HCT116 (cell line): ENCODE results near the gene AP2A1. TPM values are rescaled to one million over a fixed set of nuclear protein-coding genes. Genes with fewer than 3 reads are reported as not detected.

Source experiments
- ATAC-seq: fragments of 200-7000 bp; cut with Tn5 transposase; 2 replicates; pipeline ENCODE4 v1.9.1; 2020; ENCODE audit warnings: mild to moderate bottlenecking, moderate library complexity
- BruUV-seq: library from RNA; stranded (reverse); fragments of 400-500 nt; replicated peaks from 2 replicates; lab custom pipeline; 2021; lab: Mats Ljungman, UMichigan
- CTCF ChIA-PET: fragments of 300-600 bp; sonication (Branson Sonifier 250); formaldehyde crosslinking; loops from one replicate; lab custom pipeline; 2021; ENCODE audit warnings: antibody characterized with exemption; lab: Charles Lee
- POLR2A ChIA-PET: fragments of 300-600, 350-600 bp; sonication (Branson Sonifier 250); formaldehyde crosslinking; loops from one replicate; lab custom pipeline; 2021; ENCODE audit warnings: antibody characterized with exemption; lab: Charles Lee
- RAD21 ChIA-PET, 2 experiments: fragments of 300-600 bp; sonication (Branson Sonifier 250); formaldehyde crosslinking; loops; one replicate each; lab custom pipeline; 2023; ENCODE audit warnings: low total read pairs in 2 of 2; ENCODE audit not compliant: uncharacterized antibody in 2 of 2, unreplicated experiment in 2 of 2, low non-redundant PET in 1 of 2; lab: Charles Lee
- DNase-seq: peaks from one replicate; pipeline ENCODE4 v3.0.0-alpha.2; 2010; ENCODE audit warnings: low read depth, low spot score
- H2AFZ ChIP-seq: fragments of 200-600 bp; shearing (Covaris generic), sonication (generic); 2 replicates; pipeline ENCODE4 v1.6.1; 2017; ENCODE audit warnings: low read depth, mixed run types, mixed read lengths, antibody characterized with exemption, low read length; ENCODE audit not compliant: poor library complexity, severe bottlenecking
- H3K27ac ChIP-seq: 2 replicates; pipeline ENCODE4 v1.5.1; 2012; ENCODE audit warnings: low read depth, low read length
- H3K27me3 ChIP-seq: fragments of 200-600 bp; sonication (generic); 2 replicates; pipeline ENCODE4 v1.6.1; 2016; ENCODE audit warnings: mixed run types, low read length, mixed read lengths; ENCODE audit not compliant: insufficient read depth
- H3K36me3 ChIP-seq, 2 experiments: fragments of 200-500 bp in 1 of 2; fragments of 200-600 bp in 1 of 2; sonication (Bioruptor generic) in 1 of 2; sonication (generic) in 1 of 2; 2 replicates each; pipeline versions ENCODE4 v1.5.1 to v1.6.1; 2014 to 2016; ENCODE audit warnings: low read length in 2 of 2, inconsistent platforms in 1 of 2, mixed read lengths in 1 of 2, mixed run types in 1 of 2; ENCODE audit not compliant: insufficient read depth in 2 of 2, control insufficient read depth in 1 of 2
- H3K4me1 ChIP-seq, 2 experiments: fragments of 200-600 bp in 1 of 2; sonication (generic) in 1 of 2; 2 replicates each; pipeline versions ENCODE4 v1.5.1 to v1.6.1; 2012 to 2017; ENCODE audit warnings: low read length in 2 of 2, inconsistent platforms in 1 of 2, mild to moderate bottlenecking in 1 of 2, mixed read lengths in 1 of 2, mixed run types in 1 of 2, moderate library complexity in 1 of 2; ENCODE audit not compliant: insufficient read depth in 2 of 2, control insufficient read depth in 1 of 2
- H3K4me2 ChIP-seq: fragments of 200-600 bp; sonication (generic); 2 replicates; pipeline ENCODE4 v1.6.1; 2017; ENCODE audit warnings: mixed run types, low read length, mixed read lengths
- H3K4me3 ChIP-seq, 2 experiments: fragments of 200-600 bp in 1 of 2; sonication (generic) in 1 of 2; replicated peaks in 1 of 2; 2 replicates each; pipeline ENCODE4 v1.5.1; 2011 to 2016; ENCODE audit warnings: low read length in 2 of 2, control low read depth in 1 of 2, low read depth in 1 of 2, mild to moderate bottlenecking in 1 of 2, mixed read lengths in 1 of 2, mixed run types in 1 of 2
- H3K79me2 ChIP-seq: fragments of 200-600 bp; sonication (generic); 2 replicates; pipeline ENCODE4 v1.6.1; 2017; ENCODE audit warnings: mild to moderate bottlenecking, mixed run types, low read length, moderate library complexity, mixed read lengths; ENCODE audit not compliant: insufficient read depth
- H3K9ac ChIP-seq: fragments of 200-600 bp; sonication (generic); 2 replicates; pipeline ENCODE4 v1.6.1; 2016; ENCODE audit warnings: low read length, mixed read lengths
- H3K9me2 ChIP-seq: fragments of 200-600 bp; sonication (generic), shearing (Covaris generic); 2 replicates; pipeline ENCODE4 v1.6.1; 2017; ENCODE audit warnings: mixed run types, mild to moderate bottlenecking, moderate library complexity; ENCODE audit not compliant: insufficient read depth
- H3K9me3 ChIP-seq, 2 experiments: fragments of 200-500 bp in 1 of 2; fragments of 200-600 bp in 1 of 2; sonication (Bioruptor generic) in 1 of 2; sonication (generic) in 1 of 2; 2 replicates each; pipeline ENCODE4 v1.6.1; 2014 to 2017; ENCODE audit warnings: low read length in 2 of 2, mixed read lengths in 2 of 2, inconsistent platforms in 1 of 2, low read depth in 1 of 2, mild to moderate bottlenecking in 1 of 2, mixed run types in 1 of 2, moderate library complexity in 1 of 2; ENCODE audit not compliant: control insufficient read depth in 1 of 2, insufficient read depth in 1 of 2
- H4K20me1 ChIP-seq: fragments of 200-600 bp; sonication (generic), shearing (Covaris generic); 2 replicates; pipeline ENCODE4 v1.6.1; 2017; ENCODE audit warnings: mixed run types, mild to moderate bottlenecking, moderate library complexity; ENCODE audit not compliant: insufficient read depth
- CEBPB ChIP-seq: IDR thresholded peaks from 2 replicates; pipeline ENCODE4 v1.6.1; 2012; ENCODE audit warnings: low read depth
- CTCF ChIP-seq, 3 experiments: fragments of 200-600 bp in 1 of 3; sonication (generic) in 1 of 3; IDR thresholded peaks in 2 of 3; conservative IDR thresholded peaks in 1 of 3; 2 replicates each; pipeline ENCODE4 v1.5.1; 2012 to 2017; ENCODE audit warnings: low read depth in 2 of 3, low read length in 2 of 3, antibody characterized with exemption in 1 of 3, borderline replicate concordance in 1 of 3, control low read depth in 1 of 3, mild to moderate bottlenecking in 1 of 3, mixed read lengths in 1 of 3, mixed run types in 1 of 3, moderate library complexity in 1 of 3; ENCODE audit not compliant: insufficient read depth in 1 of 3
- EZH2 ChIP-seq: fragments of 200-600 bp; sonication (generic); IDR thresholded peaks from 2 replicates; pipeline ENCODE4 v1.6.1; 2017; ENCODE audit warnings: antibody characterized with exemption, mixed run types
- EZH2phosphoT487 ChIP-seq: fragments of 200-600 bp; IDR thresholded peaks from 2 replicates; pipeline ENCODE4 v1.6.1; 2018; ENCODE audit warnings: antibody characterized with exemption, borderline replicate concordance
- FOSL1 ChIP-seq: IDR thresholded peaks from 2 replicates; pipeline ENCODE4 v1.6.1; 2012; ENCODE audit warnings: low read depth
- JUND ChIP-seq: IDR thresholded peaks from 2 replicates; pipeline ENCODE4 v1.6.1; 2012
- POLR2A ChIP-seq: IDR thresholded peaks from 2 replicates; pipeline ENCODE4 v1.7.0; 2011; ENCODE audit warnings: borderline replicate concordance; ENCODE audit not compliant: insufficient read depth, insufficient read length; ENCODE audit errors: extremely low read depth
- RAD21 ChIP-seq: IDR thresholded peaks from 2 replicates; pipeline ENCODE4 v1.6.1; 2012; ENCODE audit warnings: low read depth, mild to moderate bottlenecking
- SIN3A ChIP-seq: IDR thresholded peaks from 2 replicates; pipeline ENCODE4 v1.6.1; 2012; ENCODE audit warnings: low read depth
- SP1 ChIP-seq: IDR thresholded peaks from 2 replicates; pipeline ENCODE4 v1.6.1; 2012; ENCODE audit warnings: low read depth
- TCF7L2 ChIP-seq: IDR thresholded peaks from 2 replicates; pipeline ENCODE4 v1.7.0; 2011; ENCODE audit warnings: borderline replicate concordance, inconsistent platforms; ENCODE audit not compliant: insufficient read depth, insufficient read length; ENCODE audit errors: extremely low read depth
- YY1 ChIP-seq: IDR thresholded peaks from 2 replicates; pipeline ENCODE4 v1.6.1; 2011; ENCODE audit warnings: low read length, low read depth, moderate library complexity, mild to moderate bottlenecking; ENCODE audit not compliant: insufficient replicate concordance; ENCODE audit errors: extremely low read depth
- ZFX ChIP-seq: fragments of 450-650 bp; IDR thresholded peaks from 2 replicates; pipeline ENCODE4 v1.6.1; 2017
- ZNF274 ChIP-seq: fragments of 200-500 bp; sonication (Bioruptor generic); IDR thresholded peaks from 2 replicates; pipeline ENCODE4 v1.6.1; 2014; ENCODE audit warnings: mild to moderate bottlenecking, low read depth, low read length, inconsistent platforms
- intact Hi-C: fragments of 100-400 bp; cut with micrococcal nuclease; formaldehyde crosslinking; loops from 2 replicates; pipeline ENCODE4 v1.10.0; 2022
- total RNA-seq: library from RNA; stranded (reverse); gene quantifications from one replicate; pipeline ENCODE4 v1.2.1, GENCODE V29; 2021; ENCODE audit not compliant: unreplicated experiment
- TF ChIP-seq, protein P1 (sequence below): IDR thresholded peaks from 2 replicates; pipeline ENCODE4 v1.6.1; 2012
- TF ChIP-seq, protein P2 (sequence below): IDR thresholded peaks from 2 replicates; pipeline ENCODE4 v1.6.1; 2012

The AP2A1 gene
- total RNA-seq, 1 experiment from 2014 or later = 102 TPM

DNA sequence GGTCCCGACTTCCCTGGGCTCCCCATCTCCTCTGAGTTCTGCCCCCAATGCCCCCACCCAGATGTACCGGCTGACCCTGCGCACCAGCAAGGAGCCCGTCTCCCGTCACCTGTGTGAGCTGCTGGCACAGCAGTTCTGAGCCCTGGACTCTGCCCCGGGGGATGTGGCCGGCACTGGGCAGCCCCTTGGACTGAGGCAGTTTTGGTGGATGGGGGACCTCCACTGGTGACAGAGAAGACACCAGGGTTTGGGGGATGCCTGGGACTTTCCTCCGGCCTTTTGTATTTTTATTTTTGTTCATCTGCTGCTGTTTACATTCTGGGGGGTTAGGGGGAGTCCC is 39.8 kb downstream of the AP2A1 start:
- H3K27ac ChIP-seq = no peak overlapping the region
- CTCF ChIA-PET = no interaction called here
- DNase-seq (no peak), ATAC-seq (no peak)
- RAD21 ChIA-PET = no interaction called here
- H3K9me3 ChIP-seq = no peaks in the 10 kb centered on the region
- peaks cover 4 to 34% of the 10 kb centered on the region in 2 experiments; a peak in 3 of 4 replicates for H3K4me1 ChIP-seq
- H3K27me3 ChIP-seq = no peaks in the 10 kb centered on the region
- H3K9me2 ChIP-seq = no peaks in the 10 kb centered on the region
- no peak overlapping the region for H3K4me2 ChIP-seq
- H3K9ac ChIP-seq = no peak overlapping the region
- no peak overlapping the region for H2AFZ ChIP-seq
- POLR2A ChIA-PET = no interaction called here
- intact Hi-C loops = loop anchor here (5.0 kb wide), 1 partner anchor 39 kb away; the partner anchor contains the start of gene AP2A1
- no peaks in the 10 kb centered on the region for H4K20me1 ChIP-seq
- BruUV-seq = no TSS peak
- TF ChIP-seq RAD21 (no peak), EZH2phosphoT487 (no peak), JUND (no peak), TCF7L2 (no peak), SP1 (no peak), SIN3A (no peak), CTCF (IDR thresholded peaks at IDR 0.05 in 2 of 3, conservative IDR thresholded peaks at IDR 0.05 in 1 of 3; ENCODE audit: borderline replicate concordance in 1 of 3, insufficient read depth in 1 of 3, low read depth in 2 of 3, low read length in 2 of 3) (no peak), CEBPB (no peak), ZFX (no peak), YY1 (no peak), EZH2 (no peak), ZNF274 (no peak), FOSL1 (no peak), POLR2A (no peak)
- TF ChIP-seq, protein P1, sequence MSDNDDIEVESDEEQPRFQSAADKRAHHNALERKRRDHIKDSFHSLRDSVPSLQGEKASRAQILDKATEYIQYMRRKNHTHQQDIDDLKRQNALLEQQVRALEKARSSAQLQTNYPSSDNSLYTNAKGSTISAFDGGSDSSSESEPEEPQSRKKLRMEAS = no peak
- TF ChIP-seq, protein P2, sequence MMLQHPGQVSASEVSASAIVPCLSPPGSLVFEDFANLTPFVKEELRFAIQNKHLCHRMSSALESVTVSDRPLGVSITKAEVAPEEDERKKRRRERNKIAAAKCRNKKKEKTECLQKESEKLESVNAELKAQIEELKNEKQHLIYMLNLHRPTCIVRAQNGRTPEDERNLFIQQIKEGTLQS = no peak
- H3K4me3 ChIP-seq = no peak overlapping the region
- no peaks in the 10 kb centered on the region for H3K79me2 ChIP-seq
- peaks cover 0 to 3% of the 10 kb centered on the region in 2 experiments; a peak in 3 of 4 replicates for H3K36me3 ChIP-seq
